HG02981 (cell line): Measurements from ENCODE around the gene CXorf66.
"Not testable (repeated sequence)": the region's sequence is repeated elsewhere in the genome, so short reads cannot be mapped to it uniquely, and the experiment has no call there.

ENCODE experiments used
- ATAC-seq: cut with Tn5 transposase; IDR thresholded peaks from one replicate; pipeline ENCODE4 v1.9.1; 2021; ENCODE audit warnings: mild to moderate bottlenecking, moderate library complexity; ENCODE audit not compliant: unreplicated experiment

The CXorf66 gene

GRCh38 chrX:139930401-139930800 lies 34.9 kb downstream of the CXorf66 start:
- no peak for ATAC-seq

GRCh38 chrX:139929876-139930275 lies 35.4 kb downstream of the CXorf66 start:
- no peak for ATAC-seq

- ATAC-seq, result no peak
Observed at GRCh38 chrX:139924696-139925095, 40.6 kb downstream of the CXorf66 start.

GRCh38 chrX:139924069-139924695 lies 41.1 kb downstream of the CXorf66 start:
- no peak for ATAC-seq

- not testable (repeated sequence) for ATAC-seq
Observed at GRCh38 chrX:139921142-139921541, 44.2 kb downstream of the CXorf66 start.

- no peak for ATAC-seq
Observed at GRCh38 chrX:139920316-139920715, 45.0 kb downstream of the CXorf66 start.

GRCh38 chrX:139914421-139914820 lies 50.9 kb downstream of the CXorf66 start:
- ATAC-seq, result no peak

- ATAC-seq, result no peak
Observed at GRCh38 chrX:139909712-139910111, 55.6 kb downstream of the CXorf66 start.

- no peak for ATAC-seq
Observed at GRCh38 chrX:139907078-139907477, 58.2 kb downstream of the CXorf66 start.

GRCh38 chrX:139905743-139906142 lies 59.6 kb downstream of the CXorf66 start:
- ATAC-seq, result no peak
